HFFc6 (cell line): ENCODE results near the gene SLC35B4. TPM values are rescaled to one million over a fixed set of nuclear protein-coding genes. Genes with fewer than 3 reads are reported as not detected.

ENCODE experiments used
- DNase-seq: peaks from one replicate; pipeline ENCODE4 v3.0.0-alpha.2; 2018
- H3K27ac Mint-ChIP-seq: 2 replicates; pipeline ENCODE4 v1.8.0; 2020; ENCODE audit warnings: mild to moderate bottlenecking, mixed read lengths
- H3K27me3 Mint-ChIP-seq: 2 replicates; pipeline ENCODE4 v1.8.0; 2021; ENCODE audit warnings: mild to moderate bottlenecking, moderate library complexity, mixed read lengths; ENCODE audit not compliant: insufficient read depth
- H3K36me3 Mint-ChIP-seq: 2 replicates; pipeline ENCODE4 v1.8.0; 2021; ENCODE audit warnings: low read depth, mixed read lengths
- H3K4me1 Mint-ChIP-seq: 2 replicates; pipeline ENCODE4 v1.8.0; 2020; ENCODE audit warnings: low read depth, mixed read lengths
- H3K4me3 Mint-ChIP-seq: 2 replicates; pipeline ENCODE4 v1.8.0; 2020; ENCODE audit warnings: mild to moderate bottlenecking, moderate library complexity, mixed read lengths
- H3K9me3 Mint-ChIP-seq: 2 replicates; pipeline ENCODE4 v1.8.0; 2020; ENCODE audit warnings: mild to moderate bottlenecking, mixed read lengths
- CTCF ChIP-seq: fragments of 200-600 bp; sonication (generic); IDR thresholded peaks from 2 replicates; pipeline ENCODE4 v1.5.0; 2021; ENCODE audit warnings: antibody characterized with exemption, mild to moderate bottlenecking
- total RNA-seq, 6 experiments: library from RNA; stranded (reverse); fragmentation: NEBNext Ultra II Directional; extraction: Animal tissue kit (Norgen Biotek cat#: 25700); gene quantifications; 2 replicates in 1 of 6; 3 replicates in 5 of 6; pipeline ENCODE4 v1.2.3, GENCODE V29; 2021

The SLC35B4 gene
- total RNA-seq, 6 experiments from 2014 or later: 21.0 to 32.3 (median 29.4) TPM

GRCh38 chr7:134312717-134313116, 4.0 kb downstream of the SLC35B4 start:
- no peak for DNase-seq
- no peaks in the 10 kb centered on the region for H3K27me3 Mint-ChIP-seq
- no peaks in the 10 kb centered on the region for H3K9me3 Mint-ChIP-seq
- no peak for TF ChIP-seq CTCF
- H3K36me3 Mint-ChIP-seq: no peaks in the 10 kb centered on the region; the same call in 1 of the 2 replicates
- no peak overlapping the region for H3K27ac Mint-ChIP-seq
- H3K4me1 Mint-ChIP-seq: peaks cover 22% of the 10 kb centered on the region
- H3K4me3 Mint-ChIP-seq: no peak overlapping the region

GRCh38 chr7:134311807-134312206, 4.9 kb downstream of the SLC35B4 start:
- Mint-ChIP-seq H3K9me3 (no peaks in the 10 kb centered on the region), H3K27ac (no peak overlapping the region), H3K4me1 (peaks cover 15% of the 10 kb centered on the region), H3K36me3 (no peaks in the 10 kb centered on the region; the same call in 1 of the 2 replicates), H3K27me3 (no peaks in the 10 kb centered on the region), H3K4me3 (no peak overlapping the region)
- no peak for DNase-seq
- TF ChIP-seq CTCF: no peak

GRCh38 chr7:134308548-134308947, 8.2 kb downstream of the SLC35B4 start:
- H3K27me3 Mint-ChIP-seq: no peaks in the 10 kb centered on the region
- no peaks in the 10 kb centered on the region for H3K9me3 Mint-ChIP-seq
- H3K4me1 Mint-ChIP-seq: no peaks in the 10 kb centered on the region
- H3K27ac Mint-ChIP-seq: no peak overlapping the region
- no peak for DNase-seq
- no peak for TF ChIP-seq CTCF
- peaks cover 9% of the 10 kb centered on the region for H3K36me3 Mint-ChIP-seq
- H3K4me3 Mint-ChIP-seq: no peak overlapping the region

- no peak overlapping the region for H3K27ac Mint-ChIP-seq
- TF ChIP-seq CTCF: no peak
- no peaks in the 10 kb centered on the region for H3K27me3 Mint-ChIP-seq
- H3K4me1 Mint-ChIP-seq: no peaks in the 10 kb centered on the region; the same call in 1 of the 2 replicates
- DNase-seq: no peak
- H3K9me3 Mint-ChIP-seq: no peaks in the 10 kb centered on the region
- H3K4me3 Mint-ChIP-seq: no peak overlapping the region
- H3K36me3 Mint-ChIP-seq: peaks cover 9% of the 10 kb centered on the region
These were observed 9.4 kb downstream of the SLC35B4 start for GRCh38 chr7:134307320-134307719.

- Mint-ChIP-seq H3K36me3 (peaks cover 24% of the 10 kb centered on the region), H3K4me3 (no peak overlapping the region), H3K4me1 (peaks cover 5% of the 10 kb centered on the region; the same call in 1 of the 2 replicates), H3K9me3 (no peaks in the 10 kb centered on the region), H3K27ac (no peak overlapping the region), H3K27me3 (no peaks in the 10 kb centered on the region)
- no peak for TF ChIP-seq CTCF
- DNase-seq: no peak
These were observed 14.6 kb downstream of the SLC35B4 start for GRCh38 chr7:134302120-134302519.

- DNase-seq: no peak
- H3K27me3 Mint-ChIP-seq: no peaks in the 10 kb centered on the region
- TF ChIP-seq CTCF: no peak
- no peak overlapping the region for H3K4me3 Mint-ChIP-seq
- H3K4me1 Mint-ChIP-seq: peaks cover 5% of the 10 kb centered on the region; the same call in 1 of the 2 replicates
- no peaks in the 10 kb centered on the region for H3K9me3 Mint-ChIP-seq
- peaks cover 24% of the 10 kb centered on the region for H3K36me3 Mint-ChIP-seq
- H3K27ac Mint-ChIP-seq: no peak overlapping the region
These were observed 15.1 kb downstream of the SLC35B4 start for GRCh38 chr7:134301592-134301991.
